Testis (tissue), 3 donors: Measurements from ENCODE around the gene PCDHGC5. TPM values are rescaled to one million over a fixed set of nuclear protein-coding genes. Genes with fewer than 3 reads are reported as not detected.

ENCODE experiments used
- DNase-seq: peaks from one replicate; pipeline ENCODE4 v3.0.0-alpha.2; 2019
- H3K27ac ChIP-seq, 2 donors: fragments of 200-600 bp; sonication (generic); one replicate each; pipeline ENCODE4 v1.5.1; 2019
- H3K27me3 ChIP-seq: fragments of 200-600 bp; sonication (generic); one replicate; pipeline ENCODE4 v1.5.1; 2019
- H3K36me3 ChIP-seq: fragments of 200-600 bp; sonication (generic); one replicate; pipeline ENCODE4 v1.5.1; 2017; ENCODE audit warnings: low read depth; ENCODE audit errors: missing control alignments
- H3K4me1 ChIP-seq: fragments of 200-600 bp; sonication (generic); one replicate; pipeline ENCODE4 v1.5.1; 2019
- H3K4me3 ChIP-seq, 2 donors: fragments of 200-600 bp; sonication (generic); one replicate each; pipeline ENCODE4 v1.5.1; 2017 to 2019
- H3K9me3 ChIP-seq: fragments of 200-600 bp; sonication (generic); one replicate; pipeline ENCODE4 v1.5.1; 2017
- POLR2A ChIP-seq: fragments of 450-650 bp; IDR thresholded peaks from one replicate; pipeline ENCODE4 v1.6.1; 2017; ENCODE audit warnings: antibody characterized with exemption, mild to moderate bottlenecking, moderate library complexity
- whole genome bisulfite sequencing, 2 donors: methylation state at CpG; one replicate each; pipeline ENCODE4 v1.1.5; 2018; 5-methylcytosine and 5-hydroxymethylcytosine counted together
- intact Hi-C: fragments of 100-400 bp; cut with DNase I; formaldehyde crosslinking; loops from one replicate; pipeline ENCODE4 v1.15.1; 2023; ENCODE audit warnings: low total_unique reads
- polyA plus RNA-seq: library from polyadenylated mRNA; stranded (reverse); fragments of 350-450 nt; fragmentation: Illumina TruSeq; extraction: RNeasy Lipid Tissue Mini Kit (QIAGEN cat#74804); gene quantifications from one replicate; pipeline ENCODE4 v1.2.3, GENCODE V29; 2014; ENCODE audit warnings: low read depth, low replicate concordance; ENCODE audit not compliant: insufficient read depth
- total RNA-seq, 2 donors: library from RNA; depleted of rRNA; stranded (reverse); fragments of >200 nt; gene quantifications; one replicate each; pipeline ENCODE4 v1.2.3, GENCODE V29; 2016
- TF ChIP-seq, protein P1 (sequence below), 3 experiments: fragments of 450-650 bp in 2 of 3; fragments of 200-600 bp in 1 of 3; sonication (generic) in 1 of 3; IDR thresholded peaks; one replicate each; pipeline ENCODE4 v1.5.1; 2016 to 2019; ENCODE audit warnings: antibody characterized with exemption in 3 of 3, mild to moderate bottlenecking in 2 of 3, moderate library complexity in 1 of 3

PCDHGC5 gene
- total and polyA plus RNA-seq, 3 donors from 2014 or later: 0.50 to 5.4 (median 4.9) TPM

DNA sequence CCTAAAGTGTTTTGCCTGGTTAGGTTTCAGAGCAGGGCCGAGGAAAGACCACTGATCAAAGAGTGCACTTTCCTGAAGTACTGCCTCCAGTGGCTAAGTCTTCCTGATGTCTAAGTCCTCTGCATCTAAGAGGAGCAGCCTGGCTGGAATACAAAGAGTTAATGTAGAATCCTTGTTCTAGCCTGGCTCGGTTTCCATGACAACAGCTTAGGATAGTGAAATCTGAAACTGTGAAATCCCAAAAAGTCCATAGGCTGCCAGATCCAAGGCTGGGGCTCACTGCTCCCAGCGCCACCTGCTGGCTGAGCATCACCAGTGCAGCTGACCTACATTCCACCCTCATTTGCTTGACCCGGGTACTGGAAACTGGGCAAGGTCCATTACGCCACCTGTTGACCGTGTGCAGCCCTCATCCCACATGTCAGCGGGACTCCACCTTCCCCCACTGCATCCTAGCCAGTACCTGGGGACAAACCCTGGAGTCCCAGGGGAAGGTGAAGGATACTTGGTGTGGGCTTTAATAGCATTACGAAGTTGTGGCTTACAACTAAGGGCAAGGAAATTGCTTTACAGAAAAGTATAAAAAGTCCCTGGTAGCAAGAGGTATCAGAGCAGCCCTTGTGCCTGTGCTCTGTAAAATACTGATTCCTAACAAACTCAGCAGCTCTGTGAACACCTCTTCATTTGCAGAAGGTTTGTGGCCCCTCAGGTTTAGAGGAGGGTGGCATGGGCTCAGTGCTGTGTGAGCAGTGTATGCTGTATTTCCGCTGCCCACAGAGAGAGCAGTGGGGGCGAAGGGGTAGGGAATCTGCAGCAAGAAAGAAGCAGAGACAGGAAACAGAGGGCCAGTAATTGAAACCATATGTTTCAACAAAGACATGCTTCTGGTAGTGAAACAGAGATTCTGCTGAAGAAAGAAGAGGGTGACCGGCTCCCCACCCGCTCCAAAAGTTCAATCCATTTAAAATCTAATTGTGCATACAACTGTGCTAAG lies 36.0 kb downstream of the PCDHGC5 start:
- H3K36me3 ChIP-seq: no peaks in the 10 kb centered on the region
- H3K4me1 ChIP-seq: peaks cover 48% of the 10 kb centered on the region

DNA sequence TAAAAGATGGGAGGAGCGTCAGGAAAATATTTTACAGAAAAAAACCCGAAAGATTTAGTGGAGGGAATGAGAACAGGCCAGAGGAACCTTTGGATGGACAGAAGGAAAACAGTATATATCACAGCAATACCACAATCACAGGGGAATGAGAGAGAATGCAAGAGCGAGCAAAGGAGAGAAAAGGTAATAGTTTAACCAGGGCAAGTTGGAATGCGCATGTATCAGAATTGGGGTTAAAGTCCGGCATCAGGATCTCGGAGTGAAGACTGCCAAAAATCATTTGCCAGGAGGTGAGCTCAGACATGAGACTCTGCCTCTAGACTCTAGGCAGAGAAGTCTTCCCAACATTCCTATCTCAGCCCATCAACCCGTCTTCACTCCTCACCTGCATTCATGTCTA lies 36.8 kb downstream of the PCDHGC5 start:
- no peak for TF ChIP-seq POLR2A
- TF ChIP-seq, protein P1, sequence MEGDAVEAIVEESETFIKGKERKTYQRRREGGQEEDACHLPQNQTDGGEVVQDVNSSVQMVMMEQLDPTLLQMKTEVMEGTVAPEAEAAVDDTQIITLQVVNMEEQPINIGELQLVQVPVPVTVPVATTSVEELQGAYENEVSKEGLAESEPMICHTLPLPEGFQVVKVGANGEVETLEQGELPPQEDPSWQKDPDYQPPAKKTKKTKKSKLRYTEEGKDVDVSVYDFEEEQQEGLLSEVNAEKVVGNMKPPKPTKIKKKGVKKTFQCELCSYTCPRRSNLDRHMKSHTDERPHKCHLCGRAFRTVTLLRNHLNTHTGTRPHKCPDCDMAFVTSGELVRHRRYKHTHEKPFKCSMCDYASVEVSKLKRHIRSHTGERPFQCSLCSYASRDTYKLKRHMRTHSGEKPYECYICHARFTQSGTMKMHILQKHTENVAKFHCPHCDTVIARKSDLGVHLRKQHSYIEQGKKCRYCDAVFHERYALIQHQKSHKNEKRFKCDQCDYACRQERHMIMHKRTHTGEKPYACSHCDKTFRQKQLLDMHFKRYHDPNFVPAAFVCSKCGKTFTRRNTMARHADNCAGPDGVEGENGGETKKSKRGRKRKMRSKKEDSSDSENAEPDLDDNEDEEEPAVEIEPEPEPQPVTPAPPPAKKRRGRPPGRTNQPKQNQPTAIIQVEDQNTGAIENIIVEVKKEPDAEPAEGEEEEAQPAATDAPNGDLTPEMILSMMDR (IDR thresholded peaks at IDR 0.05): no peak
- Histone ChIP-seq H3K4me1 (peaks cover 47% of the 10 kb centered on the region), H3K27ac (peak overlapping the region in 1 of 2 donors; percentile 72), H3K27me3 (no peaks in the 10 kb centered on the region), H3K4me3 (no peak overlapping the region), H3K9me3 (no peaks in the 10 kb centered on the region), H3K36me3 (no peaks in the 10 kb centered on the region)
- WGBS, 2 donors: 71 to 78% methylated on average over 7 of the region's 7 CpGs
- no peak for DNase-seq
- intact Hi-C loops: loop anchor here (10.0 kb wide), 1 partner anchor 101 kb away; the partner anchor contains the start of gene PCDHGA11

More for the DNA sequence above, 36.0 kb downstream of the PCDHGC5 start:
- TF ChIP-seq, protein P1 (IDR thresholded peaks at IDR 0.05): peak; percentile 99 to 100 (median 100)
- TF ChIP-seq POLR2A: no peak
- intact Hi-C loops: loop anchor here (10.0 kb wide), 1 partner anchor 100 kb away; the partner anchor contains the start of gene PCDHGA11
- Histone ChIP-seq H3K27ac (peak overlapping the region; percentile 47 to 72), H3K4me3 (no peak overlapping the region), H3K27me3 (no peaks in the 10 kb centered on the region), H3K9me3 (no peaks in the 10 kb centered on the region)
- WGBS, 2 donors: 36 to 40% methylated on average over 7 to 12 of the region's 12 CpGs
- peak; percentile 92 for DNase-seq

DNA sequence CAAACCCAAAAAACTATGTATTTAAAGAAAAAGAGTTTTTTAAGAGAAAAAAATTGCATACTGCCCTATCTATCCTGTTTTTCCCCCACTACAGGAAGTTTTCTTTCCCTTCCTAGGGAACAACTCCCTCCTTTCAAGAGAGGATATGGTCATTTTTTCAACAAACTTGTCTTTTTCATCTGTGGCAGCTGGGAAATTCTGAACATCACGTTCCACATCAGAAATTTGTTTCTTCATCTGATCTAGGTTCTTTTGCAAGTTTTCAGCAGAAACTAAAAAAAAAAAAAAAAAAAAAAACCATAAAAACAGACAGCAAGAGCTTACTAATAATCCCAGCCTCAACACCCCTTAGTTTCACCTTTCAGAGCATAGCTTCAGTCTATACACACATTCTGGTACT lies 38.5 kb downstream of the PCDHGC5 start:
- 26 to 43% methylated on average over 1 of the region's 1 CpG for WGBS, 2 donors
- intact Hi-C loops: loop anchor here (10.0 kb wide), 1 partner anchor 103 kb away; the partner anchor contains the start of gene PCDHGA11

DNA sequence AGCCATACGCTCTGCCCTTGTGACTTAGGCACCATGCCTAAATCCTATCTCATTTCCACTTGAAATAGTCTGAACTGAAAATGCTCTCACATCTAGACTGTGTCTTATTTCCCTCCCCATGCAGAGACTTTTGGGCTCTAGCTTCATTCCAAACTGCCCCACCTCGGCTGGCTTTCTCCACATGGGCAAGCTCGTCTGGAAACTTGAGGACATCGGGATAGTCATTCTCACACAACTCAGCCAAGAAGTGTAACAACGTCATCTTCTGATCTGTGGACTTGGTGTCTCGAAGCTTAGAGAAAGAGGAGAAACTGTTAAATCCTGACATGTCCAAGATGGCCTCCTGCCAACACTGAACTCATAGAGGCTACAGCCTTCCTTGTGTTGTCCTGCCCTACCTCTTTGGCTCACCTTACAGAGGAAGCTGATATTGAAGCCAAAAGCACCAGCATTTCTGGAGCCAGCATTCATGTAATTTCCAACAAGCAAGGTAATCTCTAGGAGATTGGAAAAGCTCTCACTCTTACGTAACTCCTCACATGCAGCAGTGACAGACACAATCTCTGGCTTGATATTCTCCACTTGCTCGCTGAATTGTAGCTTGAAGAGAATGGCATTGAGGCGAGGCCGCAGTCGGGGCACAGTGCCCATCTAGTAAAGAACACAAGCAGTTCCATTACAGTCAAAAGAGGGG lies 39.6 kb downstream of the PCDHGC5 start:
- H3K4me3 ChIP-seq: no peak overlapping the region
- no peak for TF ChIP-seq POLR2A
- TF ChIP-seq, protein P1 (IDR thresholded peaks at IDR 0.05): no peak
- no peaks in the 10 kb centered on the region for H3K27me3 ChIP-seq
- DNase-seq: peak; percentile 81
- peaks cover 38% of the 10 kb centered on the region for H3K4me1 ChIP-seq
- intact Hi-C loops: loop anchor here (10.0 kb wide), 1 partner anchor 104 kb away; the partner anchor contains the start of gene PCDHGA11
- H3K36me3 ChIP-seq: no peaks in the 10 kb centered on the region
- H3K27ac ChIP-seq: peak overlapping the region; percentile 74 to 84
- H3K9me3 ChIP-seq: no peaks in the 10 kb centered on the region
- 41 to 62% methylated on average over 11 of the region's 11 CpGs for WGBS, 2 donors

More for the DNA sequence above, 38.5 kb downstream of the PCDHGC5 start:
- H3K4me1 ChIP-seq: peaks cover 38% of the 10 kb centered on the region
- H3K27ac ChIP-seq: no peak overlapping the region
- H3K27me3 ChIP-seq: no peaks in the 10 kb centered on the region
- no peaks in the 10 kb centered on the region for H3K9me3 ChIP-seq
- H3K4me3 ChIP-seq: no peak overlapping the region
- no peaks in the 10 kb centered on the region for H3K36me3 ChIP-seq
- TF ChIP-seq POLR2A: no peak
- TF ChIP-seq, protein P1 (IDR thresholded peaks at IDR 0.05): no peak
- DNase-seq: no peak
